ENCODE measurements around the gene ARMC2.
"Not testable (repeated sequence)": the region's sequence is repeated elsewhere in the genome, so short reads cannot be mapped to it uniquely, and the experiment has no call there.

Gene ARMC2, protein sequence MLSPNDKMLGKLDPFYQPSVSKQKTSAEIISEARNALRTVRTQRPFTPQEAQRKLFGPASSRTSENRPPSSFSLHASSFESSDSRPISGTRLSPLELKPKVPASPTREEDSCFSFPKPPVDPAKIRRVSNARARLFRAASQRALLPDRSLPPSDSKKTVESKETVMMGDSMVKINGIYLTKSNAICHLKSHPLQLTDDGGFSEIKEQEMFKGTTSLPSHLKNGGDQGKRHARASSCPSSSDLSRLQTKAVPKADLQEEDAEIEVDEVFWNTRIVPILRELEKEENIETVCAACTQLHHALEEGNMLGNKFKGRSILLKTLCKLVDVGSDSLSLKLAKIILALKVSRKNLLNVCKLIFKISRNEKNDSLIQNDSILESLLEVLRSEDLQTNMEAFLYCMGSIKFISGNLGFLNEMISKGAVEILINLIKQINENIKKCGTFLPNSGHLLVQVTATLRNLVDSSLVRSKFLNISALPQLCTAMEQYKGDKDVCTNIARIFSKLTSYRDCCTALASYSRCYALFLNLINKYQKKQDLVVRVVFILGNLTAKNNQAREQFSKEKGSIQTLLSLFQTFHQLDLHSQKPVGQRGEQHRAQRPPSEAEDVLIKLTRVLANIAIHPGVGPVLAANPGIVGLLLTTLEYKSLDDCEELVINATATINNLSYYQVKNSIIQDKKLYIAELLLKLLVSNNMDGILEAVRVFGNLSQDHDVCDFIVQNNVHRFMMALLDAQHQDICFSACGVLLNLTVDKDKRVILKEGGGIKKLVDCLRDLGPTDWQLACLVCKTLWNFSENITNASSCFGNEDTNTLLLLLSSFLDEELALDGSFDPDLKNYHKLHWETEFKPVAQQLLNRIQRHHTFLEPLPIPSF

DNA sequence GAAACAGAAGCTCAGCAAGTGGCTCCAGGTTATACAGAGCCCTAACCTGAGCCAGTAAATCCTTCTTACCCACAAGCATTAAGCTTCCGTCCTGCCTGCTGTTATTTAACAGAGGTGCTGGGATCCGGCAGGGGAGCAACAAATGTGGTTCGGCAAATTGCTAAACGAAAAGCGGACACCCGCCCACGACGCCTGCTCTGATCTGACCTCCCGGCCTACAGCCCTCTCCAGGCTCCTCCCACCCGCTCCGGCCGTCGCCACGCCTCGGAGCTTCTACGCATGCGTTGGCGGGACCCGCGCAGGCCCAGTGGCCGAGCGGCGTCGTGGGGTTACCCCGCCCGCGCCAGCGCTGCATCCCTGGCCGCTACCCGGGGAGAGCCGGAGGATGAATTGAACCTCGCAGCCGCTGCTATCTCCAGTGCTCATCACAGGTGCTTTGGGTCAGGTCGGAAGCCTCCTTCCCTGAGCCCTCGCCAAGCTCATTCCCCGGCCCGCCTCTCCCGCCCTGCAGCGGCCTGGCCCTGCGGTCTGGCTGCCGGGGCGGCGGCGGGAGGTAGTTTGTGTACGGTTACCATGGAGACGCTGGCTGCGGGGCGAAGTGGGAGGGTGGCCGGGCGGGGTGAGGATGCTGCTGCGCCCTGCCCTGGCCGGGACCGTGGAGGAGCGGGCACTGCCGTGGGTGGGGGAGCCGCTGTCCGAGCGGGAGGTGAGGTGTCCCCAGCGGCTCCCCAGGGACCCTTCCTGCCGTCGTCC lies at the start of gene ARMC2:
ARMC2 (plus strand) TSS at position 307 of the 753 bp plus-strand sequence. CDS start 5,846 bp downstream, outside the sequence.
- peak; percentile 83 for DNase-seq

DNA sequence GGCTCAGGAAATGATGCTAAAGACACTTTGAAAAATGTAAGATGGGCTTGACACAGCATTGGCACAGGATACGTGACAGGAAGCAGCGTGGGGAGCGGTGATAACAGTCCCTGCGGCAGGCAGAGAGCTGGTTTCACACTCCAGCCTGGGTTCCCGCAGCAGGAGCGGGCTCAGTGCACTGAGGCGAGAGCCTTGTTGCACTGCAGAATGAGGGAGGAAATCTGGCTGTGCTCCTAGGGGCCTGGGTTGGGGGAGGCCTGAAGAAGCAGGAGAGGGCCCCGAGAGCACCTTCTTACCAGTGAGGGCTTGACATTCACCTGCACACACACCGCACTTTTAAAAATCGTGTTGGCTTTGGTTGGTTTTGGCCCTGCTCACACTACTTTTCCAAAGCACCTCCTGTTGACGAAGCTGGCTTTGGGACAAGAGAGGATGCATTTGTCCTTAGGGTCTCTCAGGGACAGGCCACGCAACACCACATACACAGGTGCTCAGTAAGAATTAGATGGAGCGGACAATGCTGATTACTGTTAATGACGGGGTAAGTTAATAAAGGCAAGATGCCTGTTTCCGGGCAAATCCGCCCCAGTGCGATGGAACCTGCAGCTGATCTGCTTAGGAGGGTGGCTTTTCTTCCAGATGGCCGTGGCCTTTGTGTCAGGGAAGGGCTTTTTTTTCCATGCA lies 49.4 kb upstream of the ARMC2 start:
- DNase-seq: no peak

DNA sequence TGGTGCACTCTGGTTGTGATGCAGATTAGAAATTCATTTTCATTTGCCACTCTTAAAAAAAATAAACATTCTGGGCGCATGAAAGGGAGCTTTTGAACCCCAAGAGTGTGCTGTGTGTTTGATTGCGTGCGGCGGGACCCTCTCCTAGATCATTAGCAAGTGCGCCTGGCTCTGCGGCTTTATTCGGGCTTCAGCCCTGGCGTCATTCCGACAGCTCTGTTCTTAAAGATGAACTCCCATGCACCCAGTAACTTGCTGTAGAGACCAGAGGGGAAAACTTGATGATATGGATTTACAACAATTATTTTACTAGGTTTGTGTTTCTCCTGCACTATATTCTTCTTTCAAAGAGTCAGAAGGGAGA lies 48.9 kb upstream of the ARMC2 start:
- no peak for DNase-seq

DNA sequence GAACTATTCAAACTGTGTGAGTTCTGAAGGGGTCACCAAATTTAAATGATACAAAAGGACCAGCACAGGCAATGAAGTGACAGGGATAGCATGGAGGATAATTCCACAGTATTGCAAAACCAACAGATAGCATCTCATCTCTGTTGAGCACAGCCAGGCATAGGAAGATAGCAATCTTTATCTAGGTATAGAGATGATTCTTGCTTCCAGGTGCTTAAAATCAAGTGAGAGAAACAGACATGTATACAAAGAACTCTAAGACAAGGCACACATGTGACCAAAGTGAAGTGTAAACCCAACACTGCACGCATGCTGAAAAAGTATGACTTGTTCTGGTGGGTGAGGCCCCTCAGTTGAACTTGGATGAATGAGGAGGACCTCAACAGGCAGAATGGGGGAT lies 48.4 kb upstream of the ARMC2 start:
- no peak for DNase-seq

DNA sequence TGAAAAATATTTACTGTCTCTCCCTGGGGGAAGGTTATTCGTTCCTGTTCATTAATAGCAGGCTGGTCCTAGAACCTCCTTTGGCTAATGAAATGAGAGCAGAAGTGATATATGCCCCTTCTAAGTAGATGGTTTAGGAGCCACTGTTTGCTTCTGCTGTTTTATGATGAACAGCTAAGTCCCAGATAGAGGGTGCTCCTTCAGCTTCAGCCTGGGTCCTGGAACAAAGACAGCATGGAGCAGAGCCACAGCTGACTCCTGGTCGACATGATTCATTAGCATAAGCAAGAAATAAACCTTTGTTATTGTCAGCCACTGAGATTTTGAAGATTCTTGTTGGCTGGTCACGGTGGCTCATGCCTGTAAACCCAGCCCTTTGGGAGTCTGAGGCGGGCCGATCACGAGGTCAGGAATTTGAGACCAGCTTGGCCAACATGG lies 47.8 kb upstream of the ARMC2 start:
- DNase-seq: no peak

DNA sequence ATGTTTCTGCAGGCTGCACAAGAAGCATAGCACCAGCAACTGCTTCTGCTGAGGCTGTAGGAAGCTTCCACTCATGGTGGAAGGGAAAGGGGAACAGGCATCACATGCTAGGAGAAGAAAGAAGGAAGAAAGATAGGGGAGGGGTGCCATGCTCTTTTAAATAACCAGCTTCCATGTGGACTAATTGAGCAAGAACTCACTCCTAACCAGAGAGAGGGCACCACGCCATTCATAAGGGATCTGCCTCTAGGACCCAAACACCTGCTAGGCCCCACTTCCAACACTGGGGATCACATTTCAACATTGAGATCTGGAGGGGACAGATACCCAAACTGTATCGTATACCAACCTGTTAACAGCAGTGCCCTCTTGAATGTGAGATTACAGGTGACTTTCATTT lies 46.9 kb upstream of the ARMC2 start:
- peak; percentile 13 for DNase-seq

DNA sequence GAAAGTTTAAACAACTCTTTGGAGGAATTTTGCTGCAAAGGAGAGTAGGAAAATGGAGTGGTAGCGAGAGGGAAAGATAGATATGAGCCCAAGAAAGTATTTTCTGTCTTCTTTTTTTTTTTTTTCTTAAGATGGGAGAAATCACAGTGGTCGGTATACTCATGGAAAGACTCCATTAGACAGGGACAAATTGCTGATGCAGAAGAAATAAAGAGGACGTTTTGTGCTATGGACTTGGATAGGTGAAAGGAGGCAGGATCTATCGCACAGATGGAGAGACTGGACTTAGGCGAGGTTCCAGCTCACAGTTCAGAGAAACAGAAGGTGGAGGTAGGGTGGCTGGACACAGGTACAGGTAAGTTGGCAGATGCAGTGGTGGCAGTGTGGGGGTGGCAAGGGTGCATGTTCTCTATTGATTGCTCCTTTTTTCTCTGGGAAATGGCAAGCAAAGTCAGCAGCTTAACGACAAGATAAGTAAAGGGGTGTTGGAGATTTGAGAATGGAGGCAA lies 44.2 kb upstream of the ARMC2 start:
- no peak for DNase-seq

DNA sequence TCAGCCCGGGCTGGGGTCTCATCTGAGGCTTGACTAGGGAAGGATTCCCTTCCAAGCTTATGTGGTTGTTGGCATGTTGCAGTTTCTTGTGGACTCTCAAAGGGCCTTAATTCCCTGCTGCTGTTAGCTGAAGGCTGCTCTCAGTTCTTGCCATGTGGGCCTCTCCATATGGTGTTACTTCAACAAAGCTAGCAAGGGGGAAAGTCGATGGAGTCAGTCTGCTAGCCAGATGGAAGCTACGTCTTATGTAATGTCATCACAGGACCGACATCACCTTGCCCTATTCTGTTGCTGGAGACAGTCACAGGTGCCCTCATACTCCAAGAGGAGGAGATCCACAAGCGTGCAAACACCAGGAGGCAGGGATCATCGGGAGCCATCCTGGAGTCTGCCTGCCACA lies 43.3 kb upstream of the ARMC2 start:
- DNase-seq: peak; percentile 39

DNA sequence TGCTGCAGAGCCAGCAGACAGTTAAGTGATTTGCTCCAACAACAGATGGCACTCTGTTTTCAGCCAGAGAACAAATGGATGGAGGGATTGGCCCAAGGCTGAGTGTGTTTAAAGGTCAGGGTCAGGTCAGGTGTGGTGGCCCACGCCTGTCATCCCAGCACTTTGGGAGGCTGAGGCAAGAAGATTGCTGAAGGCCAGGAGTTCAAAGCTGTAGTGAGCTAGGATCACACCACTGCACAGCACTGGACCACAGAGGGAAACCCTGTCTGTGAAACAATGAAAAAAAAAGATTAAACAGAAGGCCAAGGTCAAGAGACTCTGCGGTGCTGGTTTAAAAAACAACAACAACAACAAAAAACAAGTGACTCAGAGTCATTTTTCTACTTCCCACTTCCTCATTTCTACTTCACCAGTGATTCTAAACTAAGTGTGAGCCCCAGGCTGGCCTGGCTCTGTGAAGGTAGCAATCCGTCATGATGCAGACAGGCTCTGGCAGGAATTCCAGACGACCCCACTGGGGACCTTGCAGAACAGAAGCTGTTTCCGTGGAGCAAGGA lies 42.5 kb upstream of the ARMC2 start:
- DNase-seq: no peak

DNA sequence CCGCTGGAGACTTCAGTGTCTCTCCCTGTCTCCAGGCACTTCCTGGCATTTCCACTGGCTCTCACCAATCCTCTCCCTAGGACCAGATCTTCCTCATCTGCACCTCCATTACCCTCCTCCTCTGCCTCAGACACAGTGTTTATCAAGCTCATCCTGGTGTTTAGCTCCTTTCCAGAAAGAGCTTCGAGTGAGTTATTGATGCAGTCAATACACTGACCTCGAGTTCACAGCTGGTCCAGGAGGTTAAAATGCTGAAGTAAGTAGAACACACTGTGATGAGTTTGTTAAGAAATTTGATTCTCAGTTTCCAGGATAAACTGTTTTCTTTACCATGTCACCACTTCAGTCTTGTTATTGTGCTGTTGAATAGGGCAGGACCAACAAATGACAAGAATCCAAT lies 42.1 kb upstream of the ARMC2 start:
- no peak for DNase-seq

DNA sequence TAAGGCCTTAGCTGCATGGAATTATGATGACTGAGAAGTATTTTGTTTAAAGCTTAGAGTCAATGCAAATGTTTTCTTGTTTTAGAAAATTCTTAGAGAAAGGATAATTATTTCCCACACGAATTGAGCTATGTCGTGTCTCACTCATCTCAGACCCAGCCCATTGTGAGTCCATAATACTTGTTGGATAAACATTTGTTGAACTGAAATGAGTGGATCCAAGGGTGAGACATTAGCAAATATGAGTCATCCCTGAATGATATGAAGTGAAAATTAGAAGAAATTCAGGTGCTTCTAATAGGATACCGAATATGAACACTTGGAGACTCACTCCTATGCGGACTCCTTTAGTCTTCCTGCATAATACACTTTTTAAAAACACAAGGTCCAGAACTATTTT lies 41.6 kb upstream of the ARMC2 start:
- no peak for DNase-seq

DNA sequence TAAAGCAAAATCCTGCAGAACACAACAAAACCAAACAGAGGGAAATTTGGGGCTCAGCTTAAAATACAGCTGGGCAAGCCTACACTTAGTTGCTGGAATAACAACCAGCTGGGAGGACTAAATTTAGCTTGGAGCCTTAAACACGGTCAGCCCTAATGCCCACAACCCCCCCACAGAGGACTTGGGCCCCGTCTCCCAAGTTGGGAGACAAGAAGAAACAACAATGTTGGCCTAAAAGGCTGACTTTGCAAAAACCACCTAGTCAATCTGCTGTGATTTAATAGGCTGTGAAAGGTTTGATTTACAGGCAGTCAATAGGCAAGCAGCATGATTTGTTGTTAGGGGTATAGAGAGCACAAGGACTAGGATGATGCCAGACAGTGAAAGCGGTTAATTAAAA lies 40.3 kb upstream of the ARMC2 start:
- DNase-seq: no peak

DNA sequence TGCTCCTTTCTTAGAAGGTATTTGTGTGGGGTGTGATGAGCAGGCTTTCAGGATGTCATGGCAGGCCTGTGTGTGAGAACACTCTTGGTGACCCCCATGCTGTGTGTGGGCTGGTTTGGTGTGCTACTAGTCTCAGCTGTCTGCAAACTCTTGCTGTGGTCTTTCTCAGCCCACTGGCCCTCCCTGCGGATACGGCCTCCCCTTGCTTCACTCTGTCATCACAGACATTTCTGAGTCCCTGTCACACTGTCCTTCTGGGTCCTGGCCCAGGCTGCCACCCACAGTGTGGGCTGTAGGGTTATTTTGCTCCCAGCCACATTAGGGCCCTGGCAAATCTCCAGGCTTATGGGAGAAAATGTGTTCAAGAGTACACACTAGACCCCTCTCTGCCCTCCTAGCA lies 39.0 kb upstream of the ARMC2 start:
- DNase-seq: no peak

DNA sequence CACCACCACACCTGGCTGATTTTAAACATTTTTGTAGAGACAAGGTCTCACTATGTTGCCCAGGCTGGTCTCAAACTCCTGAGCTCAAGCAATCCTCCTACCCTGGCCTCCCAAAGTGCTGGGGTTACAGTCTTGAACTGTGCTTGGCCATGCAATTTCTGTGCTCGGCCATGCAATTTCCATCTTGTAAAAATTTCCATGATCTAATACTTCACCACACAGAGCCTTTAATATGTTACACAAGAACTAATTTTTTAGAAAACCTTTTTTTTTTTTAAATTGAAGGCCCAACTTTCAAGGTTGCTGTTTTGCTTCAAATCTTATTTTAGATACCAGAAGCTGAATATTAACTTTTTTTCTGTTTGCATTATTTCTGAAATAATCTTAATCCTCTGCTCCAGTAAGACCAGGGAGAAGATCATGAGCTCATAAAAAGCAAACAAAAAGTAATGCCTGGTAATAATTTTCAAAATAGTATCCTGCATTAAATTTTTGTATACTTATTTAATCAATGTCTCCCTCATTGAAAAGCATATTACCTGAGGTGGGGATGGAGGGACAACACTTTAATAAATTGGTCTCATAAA lies 38.1 kb upstream of the ARMC2 start:
- DNase-seq: no peak

DNA sequence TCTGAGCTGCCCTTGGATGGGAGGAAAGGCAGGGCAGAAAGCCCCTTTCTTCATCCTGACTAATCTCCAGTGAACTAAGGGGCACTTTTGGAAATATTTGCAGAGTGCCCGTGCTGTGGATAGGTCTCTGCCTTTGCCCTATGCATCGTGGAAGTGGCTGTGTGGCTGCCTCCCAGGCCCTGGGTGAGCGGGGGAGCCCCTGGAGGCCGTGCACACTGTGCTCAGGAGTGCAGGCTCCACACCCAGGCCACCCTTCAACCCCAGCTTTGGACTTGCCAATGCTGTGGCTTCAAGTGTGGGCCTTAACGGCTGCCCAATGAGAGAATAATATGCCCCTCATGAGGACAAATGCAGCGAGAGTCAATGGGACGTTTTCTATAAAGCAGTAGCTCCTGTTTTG lies 36.7 kb upstream of the ARMC2 start:
- DNase-seq: no peak

DNA sequence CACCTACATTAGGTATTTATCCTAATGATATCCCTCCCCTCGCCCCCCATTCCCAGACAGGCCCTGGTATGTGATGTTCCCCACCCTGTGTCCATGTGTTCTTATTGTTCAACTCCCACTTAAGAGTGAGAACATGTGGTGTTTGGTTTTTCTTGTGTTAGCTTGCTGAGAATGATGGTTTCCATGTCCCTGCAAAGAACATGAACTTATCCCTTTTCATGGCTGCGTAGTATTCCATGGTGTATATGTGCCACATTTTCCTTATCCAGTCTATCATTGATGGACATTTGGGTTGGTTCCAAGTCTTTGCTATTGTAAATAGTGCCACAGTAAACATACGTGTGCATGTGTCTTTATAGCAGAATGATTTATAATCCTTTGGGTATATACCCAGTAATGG lies 35.0 kb upstream of the ARMC2 start:
- DNase-seq: not testable (repeated sequence)

DNA sequence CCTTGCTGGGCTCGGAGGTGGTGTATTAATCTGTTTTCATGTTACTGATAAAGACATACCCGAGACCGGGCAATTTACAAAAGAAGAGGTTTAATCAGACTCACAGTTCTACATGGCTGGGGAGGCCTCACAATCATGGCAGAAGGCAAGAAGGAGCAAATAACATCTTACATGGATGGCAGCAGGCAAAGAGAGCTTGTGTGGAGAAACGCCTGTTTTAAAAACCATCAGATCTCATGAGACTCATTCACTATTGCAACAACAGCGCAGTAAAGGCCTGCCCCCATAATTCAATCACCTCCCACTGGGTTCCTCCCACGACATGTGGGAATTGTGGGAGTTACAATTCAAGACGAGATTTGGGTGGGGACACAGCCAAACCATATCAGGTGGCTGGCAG lies 30.9 kb upstream of the ARMC2 start:
- not testable (repeated sequence) for DNase-seq

DNA sequence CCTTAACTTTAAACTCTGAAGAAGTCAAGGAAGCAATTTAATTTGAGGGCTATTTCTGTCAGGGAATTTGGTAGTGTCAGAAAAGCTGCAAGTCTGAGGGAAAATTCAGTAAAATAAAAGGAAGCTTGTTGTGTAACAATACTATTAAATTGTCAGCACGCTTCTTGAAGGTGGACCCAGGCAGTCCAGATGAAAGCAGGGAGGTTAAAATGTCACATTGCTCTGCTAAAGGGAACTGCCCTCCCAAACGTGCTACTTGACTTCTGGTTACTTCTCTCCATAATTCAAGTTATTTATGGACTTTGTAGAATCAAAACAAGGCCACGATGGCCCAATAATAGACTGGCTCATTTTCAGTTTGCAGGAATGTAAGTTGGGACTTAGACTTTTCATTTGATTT lies 28.2 kb upstream of the ARMC2 start:
- DNase-seq: no peak

DNA sequence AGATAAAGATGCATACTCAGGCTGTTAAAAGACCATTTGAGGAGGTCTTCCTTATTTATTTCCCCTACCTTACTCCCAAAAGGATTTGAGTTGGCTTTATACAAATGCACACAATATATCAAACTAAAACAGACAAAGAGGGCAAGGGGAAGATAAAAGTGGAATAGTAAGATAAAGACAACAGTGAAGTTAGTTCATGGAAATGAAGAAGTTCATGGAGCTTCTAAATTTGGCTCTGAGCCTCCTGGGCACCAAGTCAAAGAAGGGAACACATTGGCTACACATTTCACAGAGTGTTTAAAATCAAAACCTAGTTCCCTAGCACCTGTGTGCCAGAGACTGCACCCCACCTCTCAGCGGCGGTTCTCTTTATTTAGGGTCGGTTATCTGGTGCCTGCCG lies 25.8 kb upstream of the ARMC2 start:
- no peak for DNase-seq

DNA sequence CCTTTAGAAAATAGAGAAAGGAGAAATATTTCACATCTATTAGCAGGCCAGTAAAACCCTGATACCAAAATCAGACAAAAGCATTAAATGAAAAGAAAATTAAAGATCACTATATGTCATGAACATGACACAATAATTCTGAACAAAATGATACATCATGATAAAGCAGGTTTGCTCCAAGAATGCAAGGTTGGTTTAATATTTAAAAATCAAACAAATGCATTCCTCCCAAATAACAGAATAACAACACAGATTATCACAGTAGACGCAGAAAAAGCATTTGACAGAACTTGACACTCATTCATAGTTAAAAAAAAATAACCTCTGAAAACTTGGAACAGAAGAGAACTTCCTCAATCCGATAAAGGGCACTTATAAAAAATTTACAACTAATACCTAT lies 22.9 kb upstream of the ARMC2 start:
- no peak for DNase-seq

DNA sequence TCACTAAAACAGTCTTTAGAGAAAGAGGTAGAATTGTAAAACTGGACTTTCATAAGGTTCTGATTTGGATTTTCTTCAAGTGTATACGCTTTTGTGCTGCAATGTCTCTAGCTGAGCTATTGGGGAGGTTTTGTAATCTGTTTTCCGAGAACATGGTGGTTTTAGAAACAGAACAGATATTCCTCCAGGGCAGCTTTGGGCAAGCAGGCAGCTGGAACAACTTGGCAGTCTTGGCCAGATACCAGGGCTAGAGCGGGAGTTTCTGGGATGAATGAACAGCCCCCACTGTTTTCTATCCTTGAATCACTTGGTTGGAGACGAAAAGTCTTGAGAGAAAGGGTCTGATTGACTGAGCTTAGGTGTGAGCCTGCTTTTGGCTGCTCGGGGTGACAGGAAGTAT lies 17.1 kb upstream of the ARMC2 start:
- no peak for DNase-seq

DNA sequence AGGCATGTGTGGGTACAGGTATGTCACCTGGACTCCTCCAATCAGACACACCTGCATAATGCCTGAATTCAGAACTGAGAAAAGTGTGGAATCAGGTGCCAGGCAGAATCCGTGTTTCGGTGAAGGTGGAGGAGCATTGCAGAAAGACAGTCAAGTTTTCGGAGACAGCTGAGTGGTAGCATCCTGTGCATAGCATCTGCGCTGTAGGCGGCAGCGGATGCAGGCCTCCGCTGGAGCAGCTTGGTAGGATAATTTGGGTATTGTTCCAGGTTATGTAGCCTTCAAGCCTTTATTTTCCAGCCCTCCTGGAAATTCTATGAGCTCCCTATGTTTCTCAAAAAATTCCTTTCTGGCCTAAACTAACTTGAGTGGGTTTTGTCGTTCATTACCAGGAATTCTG lies 15.5 kb upstream of the ARMC2 start:
- no peak for DNase-seq

All from NCI-H2171 (cell line).